22Rv1 (cell line): ENCODE results near the gene GALNTL6.

Source experiments
- ZFX ChIP-seq: fragments of 450-650 bp; IDR thresholded peaks from 2 replicates; pipeline ENCODE4 v1.6.1; 2017; ENCODE audit warnings: antibody characterized with exemption, borderline replicate concordance
- TF ChIP-seq, protein P1 (sequence below): fragments of 450-650 bp; IDR thresholded peaks from 2 replicates; pipeline ENCODE4 v1.5.1; 2017; ENCODE audit warnings: mild to moderate bottlenecking

DNA sequence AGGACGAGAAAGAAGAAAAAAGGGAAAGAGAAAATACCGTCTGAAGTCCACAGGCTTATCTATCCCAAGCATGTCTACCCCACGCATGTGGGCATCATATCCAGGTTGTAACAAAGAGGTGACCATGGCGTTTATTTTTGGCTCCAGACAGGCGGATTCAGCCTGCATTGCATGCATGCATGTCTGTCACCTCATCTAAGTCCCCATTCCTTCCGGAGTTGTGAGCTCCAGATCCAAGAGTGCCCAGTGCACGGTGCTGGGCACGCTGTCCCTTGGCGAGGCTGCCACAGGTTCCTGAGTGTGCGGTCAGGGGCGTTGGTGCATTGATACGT is 905 bp upstream of the GALNTL6 start:
- TF ChIP-seq, protein P1, sequence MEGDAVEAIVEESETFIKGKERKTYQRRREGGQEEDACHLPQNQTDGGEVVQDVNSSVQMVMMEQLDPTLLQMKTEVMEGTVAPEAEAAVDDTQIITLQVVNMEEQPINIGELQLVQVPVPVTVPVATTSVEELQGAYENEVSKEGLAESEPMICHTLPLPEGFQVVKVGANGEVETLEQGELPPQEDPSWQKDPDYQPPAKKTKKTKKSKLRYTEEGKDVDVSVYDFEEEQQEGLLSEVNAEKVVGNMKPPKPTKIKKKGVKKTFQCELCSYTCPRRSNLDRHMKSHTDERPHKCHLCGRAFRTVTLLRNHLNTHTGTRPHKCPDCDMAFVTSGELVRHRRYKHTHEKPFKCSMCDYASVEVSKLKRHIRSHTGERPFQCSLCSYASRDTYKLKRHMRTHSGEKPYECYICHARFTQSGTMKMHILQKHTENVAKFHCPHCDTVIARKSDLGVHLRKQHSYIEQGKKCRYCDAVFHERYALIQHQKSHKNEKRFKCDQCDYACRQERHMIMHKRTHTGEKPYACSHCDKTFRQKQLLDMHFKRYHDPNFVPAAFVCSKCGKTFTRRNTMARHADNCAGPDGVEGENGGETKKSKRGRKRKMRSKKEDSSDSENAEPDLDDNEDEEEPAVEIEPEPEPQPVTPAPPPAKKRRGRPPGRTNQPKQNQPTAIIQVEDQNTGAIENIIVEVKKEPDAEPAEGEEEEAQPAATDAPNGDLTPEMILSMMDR: no peak
- no peak for TF ChIP-seq ZFX
